ENCODE measurements around the gene FAM20A. TPM values are rescaled to one million over a fixed set of nuclear protein-coding genes. Genes with fewer than 3 reads are reported as not detected.
A peak's percentile ranks its signal among the peaks of the same experiment; 100 is the strongest.

The FAM20A gene
- total RNA-seq, 1 experiment from 2014 or later = 0.34 TPM

DNA sequence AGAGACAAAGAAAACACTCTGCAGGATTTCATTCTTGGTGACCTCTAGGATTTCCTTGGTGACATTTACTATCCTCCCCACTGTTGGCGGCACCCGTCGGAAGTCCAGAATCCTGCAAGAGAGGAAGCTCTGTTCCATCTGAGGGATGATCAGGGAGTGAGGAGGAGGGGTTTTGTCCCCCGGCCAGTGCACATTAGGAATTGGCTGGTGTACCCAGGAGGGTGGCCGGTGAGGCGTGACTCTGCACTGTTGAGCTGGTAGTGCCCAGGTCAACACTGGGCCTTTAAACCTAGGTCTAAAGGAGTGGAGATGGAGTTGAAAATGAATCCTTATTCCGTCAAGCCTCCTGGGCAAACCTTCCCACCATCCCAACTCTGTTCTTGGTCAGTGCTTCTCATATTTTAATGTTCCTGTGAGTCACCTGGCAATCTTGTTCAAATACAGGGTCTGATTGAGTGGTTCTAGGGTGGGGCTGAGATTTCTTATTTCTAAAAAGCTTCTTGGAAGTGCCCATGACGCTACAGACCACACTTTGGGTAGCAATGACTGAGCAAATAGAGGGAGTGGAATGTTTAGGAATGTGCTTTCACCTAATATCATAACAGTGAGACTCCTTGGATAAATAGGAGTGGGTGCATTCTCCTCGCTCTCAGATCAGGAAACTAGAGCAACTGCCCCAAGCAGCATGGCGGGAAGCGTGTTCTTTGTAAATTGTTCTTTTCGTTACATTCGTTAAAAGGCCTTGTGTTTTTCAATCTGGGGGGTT lies 58.3 kb downstream of the FAM20A start:
- Histone ChIP-seq H3K4me3 (ENCODE audit: low read depth, low read length) (no peak overlapping the region), H3K9me3 (no peaks in the 10 kb centered on the region), H3K36me3 (ENCODE audit: control insufficient read depth, insufficient read depth, low read length) (peaks cover 2% of the 10 kb centered on the region; the same call in 1 of the 2 replicates), H3K27me3 (replicated peaks; ENCODE audit: control insufficient read depth, insufficient read depth, low read length) (no peaks in the 10 kb centered on the region), H3K4me1 (no peaks in the 10 kb centered on the region)
- intact Hi-C loops (cut with micrococcal nuclease; ENCODE audit: unreplicated experiment) = no loop called here
- Mint-ChIP-seq H3K4me3 (ENCODE audit: unreplicated experiment) (no peak overlapping the region), H3K27ac (ENCODE audit: unreplicated experiment) (peak overlapping the region; percentile 8), H3K36me3 (ENCODE audit: insufficient read depth, unreplicated experiment) (peaks cover 26% of the 10 kb centered on the region), H3K4me1 (ENCODE audit: low read depth, unreplicated experiment) (peaks cover 6% of the 10 kb centered on the region), H3K9me3 (ENCODE audit: unreplicated experiment) (no peaks in the 10 kb centered on the region), H3K27me3 (ENCODE audit: insufficient read depth, unreplicated experiment) (no peaks in the 10 kb centered on the region)
- no TSS peak for BruUV-seq (replicated peaks)
- DNase-seq = no peak
- ChIA-PET CTCF (no interaction called here), POLR2A (no interaction called here)
- TF ChIP-seq, protein P1, sequence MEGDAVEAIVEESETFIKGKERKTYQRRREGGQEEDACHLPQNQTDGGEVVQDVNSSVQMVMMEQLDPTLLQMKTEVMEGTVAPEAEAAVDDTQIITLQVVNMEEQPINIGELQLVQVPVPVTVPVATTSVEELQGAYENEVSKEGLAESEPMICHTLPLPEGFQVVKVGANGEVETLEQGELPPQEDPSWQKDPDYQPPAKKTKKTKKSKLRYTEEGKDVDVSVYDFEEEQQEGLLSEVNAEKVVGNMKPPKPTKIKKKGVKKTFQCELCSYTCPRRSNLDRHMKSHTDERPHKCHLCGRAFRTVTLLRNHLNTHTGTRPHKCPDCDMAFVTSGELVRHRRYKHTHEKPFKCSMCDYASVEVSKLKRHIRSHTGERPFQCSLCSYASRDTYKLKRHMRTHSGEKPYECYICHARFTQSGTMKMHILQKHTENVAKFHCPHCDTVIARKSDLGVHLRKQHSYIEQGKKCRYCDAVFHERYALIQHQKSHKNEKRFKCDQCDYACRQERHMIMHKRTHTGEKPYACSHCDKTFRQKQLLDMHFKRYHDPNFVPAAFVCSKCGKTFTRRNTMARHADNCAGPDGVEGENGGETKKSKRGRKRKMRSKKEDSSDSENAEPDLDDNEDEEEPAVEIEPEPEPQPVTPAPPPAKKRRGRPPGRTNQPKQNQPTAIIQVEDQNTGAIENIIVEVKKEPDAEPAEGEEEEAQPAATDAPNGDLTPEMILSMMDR (IDR thresholded peaks at IDR 0.05; ENCODE audit: insufficient read depth in 1 of 2, low read depth in 1 of 2, low read length in 1 of 2, severe bottlenecking in 1 of 2, unreplicated experiment in 1 of 2) = no peak

DNA sequence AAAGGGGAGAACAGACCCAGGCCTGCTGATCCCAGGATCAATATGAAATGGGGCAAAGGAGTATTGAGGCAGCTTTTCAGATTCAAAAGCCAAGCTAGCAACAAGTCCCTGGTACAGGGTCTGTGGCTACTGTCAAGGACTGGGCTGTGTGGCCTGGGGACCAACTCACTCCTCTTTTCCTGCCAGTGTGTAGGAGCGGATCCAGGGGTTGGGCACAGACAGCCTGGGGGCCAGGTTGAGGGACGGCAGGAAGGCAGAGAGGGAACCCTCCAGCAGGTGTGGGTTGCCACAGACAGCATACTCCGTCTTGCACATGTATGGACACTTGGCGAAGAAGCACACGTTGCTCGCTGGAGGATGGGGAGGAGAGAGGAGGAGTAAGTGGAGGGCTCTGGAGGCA lies 59.4 kb downstream of the FAM20A start:
- Histone ChIP-seq H3K4me1 (no peaks in the 10 kb centered on the region), H3K4me3 (ENCODE audit: low read depth, low read length) (no peak overlapping the region), H3K27me3 (replicated peaks; ENCODE audit: control insufficient read depth, insufficient read depth, low read length) (no peaks in the 10 kb centered on the region), H3K9me3 (no peaks in the 10 kb centered on the region), H3K36me3 (ENCODE audit: control insufficient read depth, insufficient read depth, low read length) (peaks cover 2% of the 10 kb centered on the region; the same call in 1 of the 2 replicates)
- no peak overlapping the region for H3K4me3 Mint-ChIP-seq (ENCODE audit: unreplicated experiment)
- no peak for DNase-seq
- BruUV-seq (replicated peaks) = no TSS peak
- no peaks in the 10 kb centered on the region for H3K27me3 Mint-ChIP-seq (ENCODE audit: insufficient read depth, unreplicated experiment)
- intact Hi-C loops (cut with micrococcal nuclease; ENCODE audit: unreplicated experiment) = no loop called here
- peaks cover 6% of the 10 kb centered on the region for H3K4me1 Mint-ChIP-seq (ENCODE audit: low read depth, unreplicated experiment)
- TF ChIP-seq, protein P1 (IDR thresholded peaks at IDR 0.05; ENCODE audit: insufficient read depth in 1 of 2, low read depth in 1 of 2, low read length in 1 of 2, severe bottlenecking in 1 of 2, unreplicated experiment in 1 of 2) = no peak
- ChIA-PET POLR2A (no interaction called here), CTCF (no interaction called here)
- peaks cover 35% of the 10 kb centered on the region for H3K36me3 Mint-ChIP-seq (ENCODE audit: insufficient read depth, unreplicated experiment)
- H3K9me3 Mint-ChIP-seq (ENCODE audit: unreplicated experiment) = no peaks in the 10 kb centered on the region
- no peak overlapping the region for H3K27ac Mint-ChIP-seq (ENCODE audit: unreplicated experiment)

DNA sequence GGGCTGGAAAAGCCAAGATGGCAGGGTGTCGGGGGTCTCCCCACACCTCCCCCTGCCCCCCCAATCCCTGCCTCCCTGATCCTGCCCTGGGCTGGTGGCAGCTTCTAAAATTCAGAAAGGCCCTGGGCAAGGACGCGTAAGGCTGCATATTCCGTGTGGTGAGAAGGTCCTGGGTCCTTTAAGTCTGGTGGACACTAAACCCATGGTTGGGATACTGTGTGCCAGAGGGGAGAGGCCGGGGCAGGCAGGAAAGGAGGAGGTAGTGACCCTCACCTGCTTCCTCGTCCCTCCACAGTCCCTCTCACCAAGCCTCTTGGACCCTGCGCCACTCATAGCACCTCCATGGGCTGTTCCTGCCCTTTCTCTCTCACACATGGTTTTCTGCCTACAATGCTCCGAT lies 60.2 kb downstream of the FAM20A start:
- peaks cover 4% of the 10 kb centered on the region; the same call in 1 of the 2 replicates for H3K36me3 ChIP-seq (ENCODE audit: control insufficient read depth, insufficient read depth, low read length)
- CTCF ChIA-PET = no interaction called here
- BruUV-seq (replicated peaks) = no TSS peak

More for the DNA sequence above, 60.2 kb downstream of the FAM20A start:
- intact Hi-C loops (cut with micrococcal nuclease; ENCODE audit: unreplicated experiment) = no loop called here
- DNase-seq = no peak
- Histone ChIP-seq H3K4me1 (no peaks in the 10 kb centered on the region), H3K27me3 (replicated peaks; ENCODE audit: control insufficient read depth, insufficient read depth, low read length) (no peaks in the 10 kb centered on the region), H3K9me3 (no peaks in the 10 kb centered on the region), H3K4me3 (ENCODE audit: low read depth, low read length) (no peak overlapping the region)
- Mint-ChIP-seq H3K36me3 (ENCODE audit: insufficient read depth, unreplicated experiment) (peaks cover 43% of the 10 kb centered on the region), H3K27ac (ENCODE audit: unreplicated experiment) (no peak overlapping the region), H3K4me3 (ENCODE audit: unreplicated experiment) (no peak overlapping the region), H3K4me1 (ENCODE audit: low read depth, unreplicated experiment) (peaks cover 6% of the 10 kb centered on the region), H3K27me3 (ENCODE audit: insufficient read depth, unreplicated experiment) (no peaks in the 10 kb centered on the region), H3K9me3 (ENCODE audit: unreplicated experiment) (no peaks in the 10 kb centered on the region)
- POLR2A ChIA-PET = no interaction called here
- TF ChIP-seq, protein P1 (IDR thresholded peaks at IDR 0.05; ENCODE audit: insufficient read depth in 1 of 2, low read depth in 1 of 2, low read length in 1 of 2, severe bottlenecking in 1 of 2, unreplicated experiment in 1 of 2) = no peak

Data from Caco-2 (cell line).